ENCODE results near the gene FSHR.

The FSHR gene

DNA sequence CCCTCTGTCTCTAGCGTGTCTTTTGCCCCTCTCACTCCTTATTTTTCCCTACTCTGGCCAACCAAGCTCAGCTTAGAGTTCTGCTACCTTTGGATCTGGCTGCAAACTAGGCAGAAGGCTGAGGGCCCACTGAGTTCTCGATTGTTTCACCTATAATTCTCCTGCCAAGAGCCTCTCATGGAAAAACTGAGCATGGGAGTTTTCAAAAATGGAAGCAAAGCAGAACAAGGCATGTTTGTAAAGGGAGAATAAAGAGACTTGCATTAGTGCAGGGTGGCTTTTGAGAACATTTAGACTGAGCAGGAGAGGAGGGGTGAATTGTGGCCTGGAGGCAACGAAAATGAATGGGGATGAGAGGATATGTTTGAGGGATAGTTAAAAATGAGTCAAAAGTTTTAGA lies 45.9 kb downstream of the FSHR start:
- Histone ChIP-seq H3K4me1 (ENCODE audit: insufficient read depth, low read length, poor library complexity, severe bottlenecking) (no peaks in the 10 kb centered on the region), H3K9ac (ENCODE audit: low read depth, low read length, poor library complexity, severe bottlenecking) (no peak overlapping the region), H3K27me3 (ENCODE audit: insufficient read depth, low read length, poor library complexity, severe bottlenecking) (no peaks in the 10 kb centered on the region), H3K9me2 (replicated peaks; ENCODE audit: low read depth, low read length) (no peaks in the 10 kb centered on the region), H3K79me2 (ENCODE audit: insufficient read depth, low read length) (no peaks in the 10 kb centered on the region), H3K4me2 (ENCODE audit: low read depth, low read length, poor library complexity, severe bottlenecking) (no peak overlapping the region), H3K4me3 (ENCODE audit: low read length, poor library complexity, severe bottlenecking) (no peak overlapping the region), H3K9me3 (ENCODE audit: insufficient read depth, low read depth, low read length) (no peaks in the 10 kb centered on the region), H4K20me1 (ENCODE audit: insufficient read depth, low read length, poor library complexity, severe bottlenecking) (no peaks in the 10 kb centered on the region), H2AFZ (ENCODE audit: low read length) (no peak overlapping the region), H3K36me3 (ENCODE audit: insufficient read depth, low read length) (no peaks in the 10 kb centered on the region), H3F3A (ENCODE audit: low read depth) (no peaks in the 10 kb centered on the region)
- no peak for TF ChIP-seq EZH2phosphoT487 (IDR thresholded peaks at IDR 0.05; ENCODE audit: borderline replicate concordance)
- TF ChIP-seq, protein P1, sequence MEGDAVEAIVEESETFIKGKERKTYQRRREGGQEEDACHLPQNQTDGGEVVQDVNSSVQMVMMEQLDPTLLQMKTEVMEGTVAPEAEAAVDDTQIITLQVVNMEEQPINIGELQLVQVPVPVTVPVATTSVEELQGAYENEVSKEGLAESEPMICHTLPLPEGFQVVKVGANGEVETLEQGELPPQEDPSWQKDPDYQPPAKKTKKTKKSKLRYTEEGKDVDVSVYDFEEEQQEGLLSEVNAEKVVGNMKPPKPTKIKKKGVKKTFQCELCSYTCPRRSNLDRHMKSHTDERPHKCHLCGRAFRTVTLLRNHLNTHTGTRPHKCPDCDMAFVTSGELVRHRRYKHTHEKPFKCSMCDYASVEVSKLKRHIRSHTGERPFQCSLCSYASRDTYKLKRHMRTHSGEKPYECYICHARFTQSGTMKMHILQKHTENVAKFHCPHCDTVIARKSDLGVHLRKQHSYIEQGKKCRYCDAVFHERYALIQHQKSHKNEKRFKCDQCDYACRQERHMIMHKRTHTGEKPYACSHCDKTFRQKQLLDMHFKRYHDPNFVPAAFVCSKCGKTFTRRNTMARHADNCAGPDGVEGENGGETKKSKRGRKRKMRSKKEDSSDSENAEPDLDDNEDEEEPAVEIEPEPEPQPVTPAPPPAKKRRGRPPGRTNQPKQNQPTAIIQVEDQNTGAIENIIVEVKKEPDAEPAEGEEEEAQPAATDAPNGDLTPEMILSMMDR (conservative IDR thresholded peaks at IDR 0.05; ENCODE audit: low read length): no peak

DNA sequence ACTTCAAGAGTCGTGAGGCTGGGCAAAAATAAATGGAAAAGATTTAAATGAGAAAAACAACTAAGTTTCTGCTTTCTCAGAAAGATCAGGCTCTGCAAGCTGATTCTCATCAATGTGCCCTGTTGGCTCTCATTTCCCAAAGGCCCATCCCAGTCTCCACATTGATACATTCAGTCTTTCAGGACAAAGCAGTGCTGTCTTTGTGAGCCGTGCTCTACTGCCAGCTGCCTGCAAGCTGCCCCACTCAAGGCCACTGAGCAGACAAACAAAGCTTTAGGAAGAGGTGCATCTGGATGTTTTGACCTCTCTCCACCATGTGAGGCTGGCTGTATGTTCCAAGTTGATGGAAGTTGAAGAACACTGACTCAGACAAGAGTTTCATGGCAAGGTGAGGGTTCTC lies 48.8 kb downstream of the FSHR start:
- H2AFZ ChIP-seq (ENCODE audit: low read length): no peak overlapping the region
- no peaks in the 10 kb centered on the region for H3K4me1 ChIP-seq (ENCODE audit: insufficient read depth, low read length, poor library complexity, severe bottlenecking)
- TF ChIP-seq EZH2phosphoT487 (IDR thresholded peaks at IDR 0.05; ENCODE audit: borderline replicate concordance): no peak
- TF ChIP-seq, protein P1 (conservative IDR thresholded peaks at IDR 0.05; ENCODE audit: low read length): no peak
- H3K9me2 ChIP-seq (replicated peaks; ENCODE audit: low read depth, low read length): no peaks in the 10 kb centered on the region
- H3K27me3 ChIP-seq (ENCODE audit: insufficient read depth, low read length, poor library complexity, severe bottlenecking): no peaks in the 10 kb centered on the region
- no peaks in the 10 kb centered on the region for H3F3A ChIP-seq (ENCODE audit: low read depth)
- H4K20me1 ChIP-seq (ENCODE audit: insufficient read depth, low read length, poor library complexity, severe bottlenecking): no peaks in the 10 kb centered on the region
- H3K9ac ChIP-seq (ENCODE audit: low read depth, low read length, poor library complexity, severe bottlenecking): no peak overlapping the region
- no peak overlapping the region for H3K4me2 ChIP-seq (ENCODE audit: low read depth, low read length, poor library complexity, severe bottlenecking)
- 0 out of 2 replicates have a peak, but pooled peaks cover 2% of the 10 kb centered on the region for H3K9me3 ChIP-seq (ENCODE audit: insufficient read depth, low read depth, low read length)
- no peak overlapping the region for H3K4me3 ChIP-seq (ENCODE audit: low read length, poor library complexity, severe bottlenecking)
- no peaks in the 10 kb centered on the region for H3K36me3 ChIP-seq (ENCODE audit: insufficient read depth, low read length)
- H3K79me2 ChIP-seq (ENCODE audit: insufficient read depth, low read length): no peaks in the 10 kb centered on the region

DNA sequence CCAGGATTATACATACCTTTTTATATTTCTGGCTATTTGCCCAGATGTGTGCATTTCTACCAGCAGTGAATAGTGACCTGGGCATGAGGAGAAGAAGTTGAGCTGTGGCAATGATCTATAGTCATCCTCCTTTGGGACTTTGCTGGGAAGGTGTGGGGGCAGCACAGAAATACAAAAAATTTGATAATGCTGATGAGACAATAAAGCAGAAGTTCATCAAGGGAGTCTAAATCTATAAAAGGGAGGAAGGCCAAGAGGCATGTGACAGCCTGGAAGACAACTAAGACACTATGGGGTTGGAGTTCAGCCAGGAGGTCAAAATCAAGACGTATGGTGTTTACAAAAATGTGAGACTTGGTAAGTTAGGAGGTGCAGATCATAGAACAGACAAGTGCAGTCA lies 52.2 kb downstream of the FSHR start:
- Histone ChIP-seq H3K4me1 (ENCODE audit: insufficient read depth, low read length, poor library complexity, severe bottlenecking) (no peaks in the 10 kb centered on the region), H3K4me3 (ENCODE audit: low read length, poor library complexity, severe bottlenecking) (no peak overlapping the region), H3K4me2 (ENCODE audit: low read depth, low read length, poor library complexity, severe bottlenecking) (no peak overlapping the region), H2AFZ (ENCODE audit: low read length) (no peak overlapping the region), H3K9me2 (replicated peaks; ENCODE audit: low read depth, low read length) (no peaks in the 10 kb centered on the region), H3K27me3 (ENCODE audit: insufficient read depth, low read length, poor library complexity, severe bottlenecking) (no peaks in the 10 kb centered on the region), H3F3A (ENCODE audit: low read depth) (no peaks in the 10 kb centered on the region), H3K36me3 (ENCODE audit: insufficient read depth, low read length) (no peaks in the 10 kb centered on the region), H3K9me3 (ENCODE audit: insufficient read depth, low read depth, low read length) (0 out of 2 replicates have a peak, but pooled peaks cover 2% of the 10 kb centered on the region), H3K79me2 (ENCODE audit: insufficient read depth, low read length) (no peaks in the 10 kb centered on the region), H3K9ac (ENCODE audit: low read depth, low read length, poor library complexity, severe bottlenecking) (no peak overlapping the region), H4K20me1 (ENCODE audit: insufficient read depth, low read length, poor library complexity, severe bottlenecking) (no peaks in the 10 kb centered on the region)
- no peak for TF ChIP-seq EZH2phosphoT487 (IDR thresholded peaks at IDR 0.05; ENCODE audit: borderline replicate concordance)

DNA sequence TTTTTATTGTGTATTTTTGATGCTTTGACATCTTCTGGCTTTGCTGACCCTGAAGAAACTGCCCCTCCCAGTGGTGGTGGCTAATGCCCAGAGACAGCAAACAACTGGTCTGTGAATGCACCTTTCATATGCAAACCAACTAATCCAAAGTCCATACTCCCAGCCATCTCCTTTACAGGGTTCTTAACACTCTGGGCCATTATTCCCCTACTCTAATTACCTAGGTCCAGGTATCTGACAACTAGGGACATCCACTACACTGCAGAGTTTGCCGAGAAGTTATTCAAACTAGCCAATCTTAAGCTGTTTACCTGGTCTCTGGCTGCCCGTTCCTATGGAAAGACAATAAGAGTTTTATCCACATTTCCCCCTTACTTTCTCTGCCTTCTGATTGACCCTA lies 73.6 kb downstream of the FSHR start:
- Histone ChIP-seq H3K79me2 (ENCODE audit: insufficient read depth, low read length) (no peaks in the 10 kb centered on the region), H3K9me2 (replicated peaks; ENCODE audit: low read depth, low read length) (no peaks in the 10 kb centered on the region), H2AFZ (ENCODE audit: low read length) (no peak overlapping the region), H3K4me3 (ENCODE audit: low read length, poor library complexity, severe bottlenecking) (no peak overlapping the region), H4K20me1 (ENCODE audit: insufficient read depth, low read length, poor library complexity, severe bottlenecking) (no peaks in the 10 kb centered on the region), H3K27me3 (ENCODE audit: insufficient read depth, low read length, poor library complexity, severe bottlenecking) (no peaks in the 10 kb centered on the region), H3K36me3 (ENCODE audit: insufficient read depth, low read length) (no peaks in the 10 kb centered on the region), H3K9me3 (ENCODE audit: insufficient read depth, low read depth, low read length) (no peaks in the 10 kb centered on the region), H3K9ac (ENCODE audit: low read depth, low read length, poor library complexity, severe bottlenecking) (no peak overlapping the region), H3K4me2 (ENCODE audit: low read depth, low read length, poor library complexity, severe bottlenecking) (no peak overlapping the region), H3K4me1 (ENCODE audit: insufficient read depth, low read length, poor library complexity, severe bottlenecking) (no peaks in the 10 kb centered on the region), H3F3A (ENCODE audit: low read depth) (no peaks in the 10 kb centered on the region)
- no peak for TF ChIP-seq EZH2phosphoT487 (IDR thresholded peaks at IDR 0.05; ENCODE audit: borderline replicate concordance)
- TF ChIP-seq, protein P1 (conservative IDR thresholded peaks at IDR 0.05; ENCODE audit: low read length): no peak
